Esophagus muscularis mucosa (tissue), 4 donors: ENCODE measurements around the gene ATP10B.

Experiments
- CTCF ChIP-seq, 3 experiments: fragments of 200-600 bp in 2 of 3; fragments of 450-650 bp in 1 of 3; sonication (generic) in 2 of 3; IDR thresholded peaks; one replicate each; pipeline ENCODE4 v1.5.1; 2017 to 2019; ENCODE audit warnings: antibody characterized with exemption in 3 of 3, mild to moderate bottlenecking in 2 of 3, moderate library complexity in 1 of 3
- EP300 ChIP-seq: sonication (generic); formaldehyde crosslinking; IDR thresholded peaks from one replicate; pipeline ENCODE4 v1.6.1; 2017; ENCODE audit warnings: antibody characterized with exemption
- POLR2A ChIP-seq: fragments of 450-650 bp; IDR thresholded peaks from one replicate; pipeline ENCODE4 v1.6.1; 2017; ENCODE audit warnings: antibody characterized with exemption, moderate library complexity, mild to moderate bottlenecking, low read depth
- POLR2AphosphoS5 ChIP-seq, 2 donors: sonication (generic); formaldehyde crosslinking; IDR thresholded peaks; one replicate each; pipeline ENCODE4 v1.6.1; 2017; ENCODE audit warnings: antibody characterized with exemption in 2 of 2

- TF ChIP-seq POLR2A: no peak
- TF ChIP-seq EP300: no peak
- TF ChIP-seq CTCF (IDR thresholded peaks at IDR 0.05): no peak
- TF ChIP-seq POLR2AphosphoS5 (IDR thresholded peaks at IDR 0.05): no peak
Observed at GRCh38 chr5:160800375-160801275, 51.4 kb downstream of the ATP10B start.
